NT2/D1 (cell line): ENCODE results near the gene NFIA.

ENCODE experiments used
- DNase-seq: peaks from one replicate; pipeline ENCODE4 v3.0.0-alpha.2; 2011; ENCODE audit warnings: low read depth, low spot score
- H3K27me3 ChIP-seq: 2 replicates; pipeline ENCODE4 v1.6.0; 2011; ENCODE audit warnings: mild to moderate bottlenecking; ENCODE audit not compliant: insufficient read length, insufficient read depth
- H3K36me3 ChIP-seq: 2 replicates; pipeline ENCODE4 v1.6.1; 2011; ENCODE audit warnings: mild to moderate bottlenecking, low read length, mixed read lengths; ENCODE audit not compliant: insufficient read depth, insufficient read length
- H3K4me1 ChIP-seq: 2 replicates; pipeline ENCODE4 v1.5.1; 2011; ENCODE audit not compliant: insufficient read depth, insufficient read length
- H3K4me3 ChIP-seq: 2 replicates; pipeline ENCODE4 v1.5.1; 2011; ENCODE audit warnings: low read depth; ENCODE audit not compliant: insufficient read length
- H3K9ac ChIP-seq: 2 replicates; pipeline ENCODE4 v1.6.0; 2011; ENCODE audit warnings: low read depth; ENCODE audit not compliant: insufficient read length
- H3K9me3 ChIP-seq: 2 replicates; pipeline ENCODE4 v1.5.1; 2011; ENCODE audit warnings: mild to moderate bottlenecking, low read length; ENCODE audit not compliant: insufficient read depth
- SUZ12 ChIP-seq: IDR thresholded peaks from 2 replicates; pipeline ENCODE4 v1.6.1; 2011; ENCODE audit not compliant: insufficient read length, insufficient read depth; ENCODE audit errors: extremely low read depth
- YY1 ChIP-seq: IDR thresholded peaks from 2 replicates; pipeline ENCODE4 v1.6.1; 2011; ENCODE audit not compliant: insufficient read length, insufficient read depth
- ZNF274 ChIP-seq: IDR thresholded peaks from 2 replicates; pipeline ENCODE4 v1.6.1; 2011; ENCODE audit warnings: mild to moderate bottlenecking, low read depth, low read length

Gene NFIA

GRCh38 chr1:61400131-61400770 lies 317.9 kb downstream of the NFIA start:
- Histone ChIP-seq H3K9ac (no peak overlapping the region), H3K4me1 (no peaks in the 10 kb centered on the region), H3K27me3 (no peaks in the 10 kb centered on the region), H3K9me3 (no peaks in the 10 kb centered on the region), H3K4me3 (no peak overlapping the region), H3K36me3 (no peaks in the 10 kb centered on the region)
- TF ChIP-seq ZNF274 (no peak), YY1 (no peak), SUZ12 (no peak)
- DNase-seq, result no peak

- Histone ChIP-seq H3K36me3 (no peaks in the 10 kb centered on the region), H3K4me1 (no peaks in the 10 kb centered on the region), H3K27me3 (no peaks in the 10 kb centered on the region), H3K9me3 (no peaks in the 10 kb centered on the region), H3K9ac (no peak overlapping the region), H3K4me3 (no peak overlapping the region)
- no peak for TF ChIP-seq ZNF274
- TF ChIP-seq SUZ12, result no peak
- TF ChIP-seq YY1, result no peak
- DNase-seq, result no peak
Observed at GRCh38 chr1:61400997-61401396, 318.6 kb downstream of the NFIA start.

- Histone ChIP-seq H3K9me3 (no peaks in the 10 kb centered on the region), H3K4me3 (no peak overlapping the region), H3K4me1 (no peaks in the 10 kb centered on the region), H3K36me3 (no peaks in the 10 kb centered on the region), H3K27me3 (no peaks in the 10 kb centered on the region), H3K9ac (no peak overlapping the region)
- DNase-seq, result no peak
- no peak for TF ChIP-seq YY1
- no peak for TF ChIP-seq ZNF274
- no peak for TF ChIP-seq SUZ12
Observed at GRCh38 chr1:61403679-61404596, 321.6 kb downstream of the NFIA start.

GRCh38 chr1:61404597-61405376 lies 322.4 kb downstream of the NFIA start:
- no peak overlapping the region for H3K9ac ChIP-seq
- no peak for DNase-seq
- H3K9me3 ChIP-seq, result no peaks in the 10 kb centered on the region
- H3K36me3 ChIP-seq, result no peaks in the 10 kb centered on the region
- no peaks in the 10 kb centered on the region for H3K4me1 ChIP-seq
- H3K4me3 ChIP-seq, result no peak overlapping the region
- TF ChIP-seq ZNF274 (no peak), YY1 (no peak), SUZ12 (no peak)
- no peaks in the 10 kb centered on the region for H3K27me3 ChIP-seq

GRCh38 chr1:61406467-61406866 lies 324.1 kb downstream of the NFIA start:
- Histone ChIP-seq H3K4me1 (no peaks in the 10 kb centered on the region), H3K4me3 (no peak overlapping the region), H3K9me3 (no peaks in the 10 kb centered on the region), H3K27me3 (no peaks in the 10 kb centered on the region), H3K36me3 (no peaks in the 10 kb centered on the region), H3K9ac (no peak overlapping the region)
- no peak for TF ChIP-seq SUZ12
- TF ChIP-seq YY1, result no peak
- TF ChIP-seq ZNF274, result no peak
- DNase-seq, result no peak

- no peaks in the 10 kb centered on the region for H3K27me3 ChIP-seq
- no peaks in the 10 kb centered on the region for H3K4me1 ChIP-seq
- H3K9me3 ChIP-seq, result no peaks in the 10 kb centered on the region
- no peak for DNase-seq
- H3K4me3 ChIP-seq, result no peak overlapping the region
- no peak overlapping the region for H3K9ac ChIP-seq
- H3K36me3 ChIP-seq, result no peaks in the 10 kb centered on the region
- TF ChIP-seq ZNF274 (no peak), YY1 (no peak), SUZ12 (no peak)
Observed at GRCh38 chr1:61412601-61413000, 330.2 kb downstream of the NFIA start.
